ENCODE results near the gene APOBR. TPM values are rescaled to one million over a fixed set of nuclear protein-coding genes. Genes with fewer than 3 reads are reported as not detected.

Gene APOBR
- total and polyA plus RNA-seq, 2 of the 13 experiments (the other 11 are each of a cell fraction or from before 2014, with no cell fraction given) = 0.03 TPM; not detected in 1

GRCh38 chr16:28538733-28539596, 44.5 kb downstream of the APOBR start, which contains the start of gene NUPR1 (continued):
- TF ChIP-seq, protein P1, sequence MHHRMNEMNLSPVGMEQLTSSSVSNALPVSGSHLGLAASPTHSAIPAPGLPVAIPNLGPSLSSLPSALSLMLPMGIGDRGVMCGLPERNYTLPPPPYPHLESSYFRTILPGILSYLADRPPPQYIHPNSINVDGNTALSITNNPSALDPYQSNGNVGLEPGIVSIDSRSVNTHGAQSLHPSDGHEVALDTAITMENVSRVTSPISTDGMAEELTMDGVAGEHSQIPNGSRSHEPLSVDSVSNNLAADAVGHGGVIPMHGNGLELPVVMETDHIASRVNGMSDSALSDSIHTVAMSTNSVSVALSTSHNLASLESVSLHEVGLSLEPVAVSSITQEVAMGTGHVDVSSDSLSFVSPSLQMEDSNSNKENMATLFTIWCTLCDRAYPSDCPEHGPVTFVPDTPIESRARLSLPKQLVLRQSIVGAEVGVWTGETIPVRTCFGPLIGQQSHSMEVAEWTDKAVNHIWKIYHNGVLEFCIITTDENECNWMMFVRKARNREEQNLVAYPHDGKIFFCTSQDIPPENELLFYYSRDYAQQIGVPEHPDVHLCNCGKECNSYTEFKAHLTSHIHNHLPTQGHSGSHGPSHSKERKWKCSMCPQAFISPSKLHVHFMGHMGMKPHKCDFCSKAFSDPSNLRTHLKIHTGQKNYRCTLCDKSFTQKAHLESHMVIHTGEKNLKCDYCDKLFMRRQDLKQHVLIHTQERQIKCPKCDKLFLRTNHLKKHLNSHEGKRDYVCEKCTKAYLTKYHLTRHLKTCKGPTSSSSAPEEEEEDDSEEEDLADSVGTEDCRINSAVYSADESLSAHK (CRISPR knock-in tag; IDR thresholded peaks at IDR 0.05; ENCODE audit: borderline replicate concordance) = peak; percentile 64; the same call in 1 of the 2 replicates
- TF ChIP-seq SNAI1 (CRISPR knock-in tag; IDR thresholded peaks at IDR 0.05; ENCODE audit: borderline replicate concordance) = no peak
- peak; percentile 69 for TF ChIP-seq RXRB (CRISPR knock-in tag; IDR thresholded peaks at IDR 0.05; ENCODE audit: borderline replicate concordance)
- TF ChIP-seq SNRNP70 (IDR thresholded peaks at IDR 0.05; ENCODE audit: low read depth, low read length) = no peak
- TF ChIP-seq ZNF232 (CRISPR knock-in tag; IDR thresholded peaks at IDR 0.05; ENCODE audit: borderline replicate concordance) = 0 out of 2 replicates have a peak, but pooled peaks have one; percentile 74
- peak; percentile 79; the same call in 1 of the 2 replicates for TF ChIP-seq DR1 (CRISPR knock-in tag; IDR thresholded peaks at IDR 0.05)
- no peak for TF ChIP-seq ELF4 (CRISPR knock-in tag; IDR thresholded peaks at IDR 0.05; ENCODE audit: borderline replicate concordance)
- TF ChIP-seq ZKSCAN8 (CRISPR knock-in tag; IDR thresholded peaks at IDR 0.05; ENCODE audit: borderline replicate concordance) = peak; percentile 80
- no peak for TF ChIP-seq FOXK2 (IDR thresholded peaks at IDR 0.05)
- no peak for TF ChIP-seq ZNF703 (CRISPR knock-in tag; IDR thresholded peaks at IDR 0.05; ENCODE audit: borderline replicate concordance)
- peak; percentile 93 for TF ChIP-seq SALL2 (CRISPR knock-in tag; IDR thresholded peaks at IDR 0.05)
- peak; percentile 76 for TF ChIP-seq NCOA2 (CRISPR knock-in tag; IDR thresholded peaks at IDR 0.05)
- TF ChIP-seq RBFOX2 (IDR thresholded peaks at IDR 0.05; ENCODE audit: low read depth, low read length) = peak; percentile 64
- no peak for TF ChIP-seq RFX1 (IDR thresholded peaks at IDR 0.05)
- no peak for TF ChIP-seq MLX (CRISPR knock-in tag; IDR thresholded peaks at IDR 0.05)
- no peak for TF ChIP-seq KDM4B (CRISPR knock-in tag; IDR thresholded peaks at IDR 0.05)
- peak; percentile 46; the same call in 1 of the 2 replicates for TF ChIP-seq PHF21A (CRISPR knock-in tag; IDR thresholded peaks at IDR 0.05)
- no peak; the same call in 1 of the 2 replicates for TF ChIP-seq ZMAT3 (CRISPR knock-in tag; conservative IDR thresholded peaks at IDR 0.05)
- peak; percentile 87 for TF ChIP-seq YEATS4 (CRISPR knock-in tag; IDR thresholded peaks at IDR 0.05; ENCODE audit: borderline replicate concordance)
- no peak for TF ChIP-seq CREB1 (IDR thresholded peaks at IDR 0.05)
- no peak for TF ChIP-seq CREB1 (CRISPR knock-in tag; IDR thresholded peaks at IDR 0.05)
- TF ChIP-seq, protein P2, sequence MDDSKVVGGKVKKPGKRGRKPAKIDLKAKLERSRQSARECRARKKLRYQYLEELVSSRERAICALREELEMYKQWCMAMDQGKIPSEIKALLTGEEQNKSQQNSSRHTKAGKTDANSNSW (CRISPR knock-in tag; IDR thresholded peaks at IDR 0.05; ENCODE audit: borderline replicate concordance) = no peak
- TF ChIP-seq ZSCAN31 (CRISPR knock-in tag; IDR thresholded peaks at IDR 0.05; ENCODE audit: low read depth) = no peak; the same call in 1 of the 2 replicates
- TF ChIP-seq ZBTB3 (CRISPR knock-in tag; IDR thresholded peaks at IDR 0.05; ENCODE audit: borderline replicate concordance, low read depth) = no peak
- TF ChIP-seq ZNF446 (CRISPR knock-in tag; IDR thresholded peaks at IDR 0.05) = no peak
- no peak for TF ChIP-seq RBM39 (IDR thresholded peaks at IDR 0.05; ENCODE audit: low read depth, low read length, poor library complexity, severe bottlenecking)
- no peak for TF ChIP-seq CAMTA2 (CRISPR knock-in tag; IDR thresholded peaks at IDR 0.05; ENCODE audit: borderline replicate concordance)
- TF ChIP-seq CHCHD3 (CRISPR knock-in tag; IDR thresholded peaks at IDR 0.05) = no peak
- TF ChIP-seq ZNF557 (CRISPR knock-in tag; IDR thresholded peaks at IDR 0.05) = no peak

Data from HepG2 (cell line).